IPS-NIHi11 (cell line): Measurements from ENCODE around the gene KCNK13.
"Not testable (repeated sequence)": the region's sequence is repeated elsewhere in the genome, so short reads cannot be mapped to it uniquely, and the experiment has no call there.

Source experiments
- DNase-seq: peaks from one replicate; pipeline ENCODE4 v3.0.0; 2012; ENCODE audit warnings: mixed read lengths, low spot score

The KCNK13 gene

GRCh38 chr14:90061685-90062126 lies at the start of gene KCNK13:
Gene KCNK13, plus strand, starts transcription at chr14:90061994. Its CDS starts 212 bp downstream, at chr14:90062206.
- DNase-seq = peak; percentile 65

GRCh38 chr14:90017371-90017770 lies 44.4 kb upstream of the KCNK13 start:
- DNase-seq = no peak

- DNase-seq = no peak
Measured at GRCh38 chr14:90019824-90020523, 41.8 kb upstream of the KCNK13 start.

- DNase-seq = no peak
Measured at GRCh38 chr14:90023176-90023896, 38.5 kb upstream of the KCNK13 start.

- DNase-seq = no peak
Measured at GRCh38 chr14:90024910-90025309, 36.9 kb upstream of the KCNK13 start.

GRCh38 chr14:90026608-90027007 lies 35.2 kb upstream of the KCNK13 start:
- DNase-seq = not testable (repeated sequence)

- no peak for DNase-seq
Measured at GRCh38 chr14:90027842-90028241, 34.0 kb upstream of the KCNK13 start.

GRCh38 chr14:90034156-90034555 lies 27.6 kb upstream of the KCNK13 start:
- no peak for DNase-seq

- DNase-seq = no peak
Measured at GRCh38 chr14:90034835-90035525, 26.8 kb upstream of the KCNK13 start.

GRCh38 chr14:90039253-90040010 lies 22.4 kb upstream of the KCNK13 start:
- no peak for DNase-seq

GRCh38 chr14:90040411-90040810 lies 21.4 kb upstream of the KCNK13 start:
- no peak for DNase-seq

- no peak for DNase-seq
Measured at GRCh38 chr14:90042496-90043252, 19.1 kb upstream of the KCNK13 start.

GRCh38 chr14:90045616-90046015 lies 16.2 kb upstream of the KCNK13 start:
- no peak for DNase-seq

- DNase-seq = no peak
Measured at GRCh38 chr14:90049390-90049789, 12.4 kb upstream of the KCNK13 start.

GRCh38 chr14:90050271-90050670 lies 11.5 kb upstream of the KCNK13 start:
- DNase-seq = no peak

GRCh38 chr14:90053044-90053443 lies 8.8 kb upstream of the KCNK13 start:
- no peak for DNase-seq

- no peak for DNase-seq
Measured at GRCh38 chr14:90054803-90055202, 7.0 kb upstream of the KCNK13 start.

- peak; percentile 30 for DNase-seq
Measured at GRCh38 chr14:90056826-90057225, 5.0 kb upstream of the KCNK13 start.

- DNase-seq = no peak
Measured at GRCh38 chr14:90058876-90059458, 2.8 kb upstream of the KCNK13 start.

- DNase-seq = peak; percentile 88
Measured at GRCh38 chr14:90060312-90060964, 1.4 kb upstream of the KCNK13 start.
